Epithelial cell of esophagus (primary cell): Measurements from ENCODE around the gene STON1.
A peak's percentile ranks its signal among the peaks of the same experiment; 100 is the strongest.

ENCODE experiments used
- DNase-seq: peaks from one replicate; pipeline ENCODE4 v3.0.0; 2010; ENCODE audit warnings: low read depth
- H3K4me3 ChIP-seq: 2 replicates; pipeline ENCODE4 v1.5.1; 2011; ENCODE audit warnings: mild to moderate bottlenecking, low read length, control low read depth
- TF ChIP-seq, protein P1 (sequence below): IDR thresholded peaks from 2 replicates; pipeline ENCODE4 v1.5.1; 2011; ENCODE audit warnings: low read depth, mild to moderate bottlenecking, low read length, control low read depth, inconsistent platforms; ENCODE audit not compliant: insufficient read depth; ENCODE audit errors: missing control alignments

Gene STON1

DNA sequence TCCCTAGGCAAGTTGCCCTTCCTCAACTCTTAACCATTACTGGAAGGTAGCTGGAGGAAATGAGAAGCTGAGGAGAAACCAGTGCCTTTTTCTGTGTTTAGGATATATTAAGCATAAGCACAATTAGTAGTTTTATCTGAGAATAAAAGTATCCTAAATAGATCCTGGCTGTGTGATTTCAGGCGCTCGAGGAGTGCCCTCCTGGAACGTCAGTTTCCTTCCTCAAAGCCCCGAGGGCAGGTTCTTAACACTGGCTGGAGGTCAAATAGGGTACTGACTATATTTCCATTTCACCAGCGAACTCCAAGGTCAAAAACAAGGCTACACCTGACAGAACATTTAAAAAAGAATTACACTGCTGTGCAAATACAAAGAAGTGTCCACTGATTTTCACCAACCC, 1.5 kb upstream of the STON1 start:
- no peak overlapping the region for H3K4me3 ChIP-seq
- TF ChIP-seq, protein P1, sequence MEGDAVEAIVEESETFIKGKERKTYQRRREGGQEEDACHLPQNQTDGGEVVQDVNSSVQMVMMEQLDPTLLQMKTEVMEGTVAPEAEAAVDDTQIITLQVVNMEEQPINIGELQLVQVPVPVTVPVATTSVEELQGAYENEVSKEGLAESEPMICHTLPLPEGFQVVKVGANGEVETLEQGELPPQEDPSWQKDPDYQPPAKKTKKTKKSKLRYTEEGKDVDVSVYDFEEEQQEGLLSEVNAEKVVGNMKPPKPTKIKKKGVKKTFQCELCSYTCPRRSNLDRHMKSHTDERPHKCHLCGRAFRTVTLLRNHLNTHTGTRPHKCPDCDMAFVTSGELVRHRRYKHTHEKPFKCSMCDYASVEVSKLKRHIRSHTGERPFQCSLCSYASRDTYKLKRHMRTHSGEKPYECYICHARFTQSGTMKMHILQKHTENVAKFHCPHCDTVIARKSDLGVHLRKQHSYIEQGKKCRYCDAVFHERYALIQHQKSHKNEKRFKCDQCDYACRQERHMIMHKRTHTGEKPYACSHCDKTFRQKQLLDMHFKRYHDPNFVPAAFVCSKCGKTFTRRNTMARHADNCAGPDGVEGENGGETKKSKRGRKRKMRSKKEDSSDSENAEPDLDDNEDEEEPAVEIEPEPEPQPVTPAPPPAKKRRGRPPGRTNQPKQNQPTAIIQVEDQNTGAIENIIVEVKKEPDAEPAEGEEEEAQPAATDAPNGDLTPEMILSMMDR: no peak
- no peak for DNase-seq

DNA sequence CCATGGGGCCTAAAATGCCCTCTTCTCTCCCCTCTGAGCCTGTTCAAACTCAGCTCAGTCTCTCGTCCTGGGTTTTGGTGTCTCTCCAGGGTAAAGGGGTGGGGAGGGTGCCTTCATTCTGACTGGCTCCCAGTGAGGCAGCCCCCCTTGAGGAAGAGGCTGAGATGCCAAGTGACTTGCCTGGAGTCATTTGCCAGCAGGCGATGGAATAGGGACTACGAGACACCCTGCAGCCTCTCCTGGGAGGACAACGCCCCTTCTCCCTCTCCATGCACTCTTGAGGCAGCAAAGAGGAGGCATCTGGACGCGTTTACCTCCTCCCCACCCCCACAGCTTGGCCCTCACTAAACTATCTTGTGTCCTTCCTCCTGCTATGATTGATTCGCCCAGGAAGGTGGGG, 760 bp upstream of the STON1 start:
- no peak overlapping the region for H3K4me3 ChIP-seq
- TF ChIP-seq, protein P1: no peak
- DNase-seq: no peak

DNA sequence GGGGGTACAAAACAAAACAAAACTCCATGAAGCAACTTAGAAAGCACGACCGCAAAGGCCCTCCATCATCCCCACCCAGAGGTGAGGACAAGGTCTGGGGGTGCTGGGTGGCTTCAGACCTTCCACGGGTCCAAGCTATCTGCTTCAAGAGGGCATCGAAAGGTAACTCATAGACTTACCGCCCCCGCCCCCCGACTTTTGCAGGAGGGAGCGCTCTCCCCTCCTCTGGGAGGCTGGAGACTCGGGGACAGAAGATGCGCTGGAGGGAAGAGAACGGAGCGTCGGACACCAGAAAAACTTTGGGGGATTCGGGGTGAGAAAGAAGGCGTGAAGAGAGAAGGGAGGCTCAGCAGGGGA, 300 bp upstream of the STON1 start:
- peak overlapping the region; percentile 36 for H3K4me3 ChIP-seq
- TF ChIP-seq, protein P1: no peak
- DNase-seq: no peak

DNA sequence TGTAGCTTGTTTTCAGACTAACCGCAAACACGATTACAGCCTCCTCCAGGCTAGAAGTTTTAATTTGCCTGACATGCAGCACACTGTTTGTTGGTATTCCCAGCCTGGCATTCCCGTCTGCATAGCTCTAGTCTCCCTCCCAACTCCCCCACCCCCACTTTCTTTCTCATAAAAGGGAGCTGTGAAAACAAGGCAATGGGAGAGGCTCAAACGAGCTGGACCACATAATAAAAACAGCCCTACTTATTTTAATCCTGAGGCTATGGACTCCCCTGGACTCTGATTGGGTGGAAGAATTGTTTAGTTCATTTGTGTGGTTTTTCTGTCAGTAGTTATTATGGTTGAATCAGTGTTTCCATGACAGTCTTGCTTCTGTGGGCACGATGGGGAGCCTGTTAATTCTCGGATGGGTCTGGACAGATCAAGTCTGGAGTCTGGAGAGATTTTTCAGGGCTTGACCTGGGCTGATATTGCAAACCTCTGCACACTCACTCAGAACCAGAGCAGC, 1.2 kb downstream of the STON1 start:
- peak overlapping the region; percentile 41 for H3K4me3 ChIP-seq
- TF ChIP-seq, protein P1: no peak
- DNase-seq: peak; percentile 38

DNA sequence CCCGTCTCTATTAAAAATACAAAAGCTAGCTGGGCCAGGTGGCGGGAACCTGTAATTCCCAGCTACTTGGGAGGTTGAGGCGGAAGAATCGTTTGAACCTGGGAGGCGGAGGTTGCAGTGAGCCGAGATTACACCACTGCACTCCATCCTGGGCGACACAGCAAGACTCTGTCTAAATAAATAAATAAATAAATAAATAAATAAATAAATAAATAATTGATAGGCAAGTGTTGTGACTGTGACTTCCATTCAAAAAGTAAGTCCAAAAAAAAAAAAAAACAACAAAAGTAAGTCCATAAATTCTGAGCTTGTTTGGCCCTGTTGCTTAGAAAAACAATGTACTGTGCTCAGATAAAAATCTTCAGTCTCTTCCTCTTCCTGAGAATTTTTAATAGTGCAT, 2.2 kb downstream of the STON1 start:
- no peak overlapping the region for H3K4me3 ChIP-seq
- TF ChIP-seq, protein P1: no peak
- no peak for DNase-seq

DNA sequence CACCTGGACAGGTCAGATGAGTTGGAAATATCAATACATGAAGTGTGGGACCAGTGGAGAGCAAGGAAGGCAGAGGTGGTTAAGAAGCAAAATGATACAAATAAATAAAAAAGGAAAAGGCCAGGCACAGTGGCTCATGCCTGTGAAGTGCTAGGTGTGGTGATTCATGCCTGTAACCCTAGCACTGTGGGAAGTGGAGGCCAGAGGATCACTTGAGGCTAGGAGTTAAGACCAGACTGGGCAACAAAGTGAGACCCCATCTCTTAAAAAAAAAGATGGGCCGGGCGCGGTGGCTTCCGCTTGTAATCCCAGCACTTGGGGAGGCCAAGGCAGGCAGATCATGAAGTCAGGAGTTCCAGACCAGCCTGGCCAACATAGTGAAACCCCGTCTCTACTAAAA, 2.9 kb downstream of the STON1 start:
- peak; percentile 18 for DNase-seq
- TF ChIP-seq, protein P1: no peak
- no peak overlapping the region for H3K4me3 ChIP-seq

DNA sequence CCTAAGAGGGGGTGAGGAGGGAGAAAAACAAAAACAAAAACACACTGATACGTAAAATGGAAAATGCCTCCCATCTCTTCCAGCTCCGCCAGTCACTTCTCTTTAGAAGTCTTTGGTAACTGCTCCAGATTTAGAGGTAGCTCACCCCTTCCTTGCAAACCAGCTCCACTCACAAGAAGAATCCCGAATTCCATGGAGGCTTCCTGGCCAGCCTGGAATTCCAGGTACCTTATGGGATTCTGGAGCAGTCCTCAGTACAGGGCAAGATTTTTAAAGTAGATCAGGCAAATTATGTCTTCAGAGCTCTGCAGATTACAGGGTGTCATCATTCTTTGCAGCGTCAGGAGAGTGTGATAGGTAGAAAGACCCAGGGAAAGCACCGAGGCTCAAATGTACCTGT, 4.8 kb downstream of the STON1 start:
- DNase-seq: no peak
- TF ChIP-seq, protein P1: no peak
- no peak overlapping the region for H3K4me3 ChIP-seq
